K562 (cell line): ENCODE data around the gene MFSD11. TPM values are rescaled to one million over a fixed set of nuclear protein-coding genes. Genes with fewer than 3 reads are reported as not detected.

Source experiments
- ATF3 ChIP-seq, 2 experiments: fragments of 450-650 bp in 1 of 2; sonication (generic) in 1 of 2; formaldehyde crosslinking in 1 of 2; IDR thresholded peaks in 1 of 2; conservative IDR thresholded peaks in 1 of 2; 2 replicates each; pipeline versions ENCODE4 v1.6.1 to v1.8.1; 2016 to 2023; ENCODE audit warnings: mild to moderate bottlenecking in 2 of 2, moderate library complexity in 2 of 2, inconsistent platforms in 1 of 2, missing genetic modification reagents in 1 of 2
- C11orf30 ChIP-seq: fragments of 450-650 bp; IDR thresholded peaks from 2 replicates; pipeline ENCODE4 v1.6.1; 2016; ENCODE audit warnings: low read depth, mild to moderate bottlenecking
- CEBPG ChIP-seq, 3 experiments: fragments of 200-800 bp in 1 of 3; sonication (Bioruptor generic) in 1 of 3; sonication (generic) in 1 of 3; formaldehyde crosslinking in 1 of 3; IDR thresholded peaks in 2 of 3; conservative IDR thresholded peaks in 1 of 3; 2 replicates each; pipeline versions ENCODE4 v1.6.1 to v1.8.0; 2016 to 2022; ENCODE audit warnings: missing compliant biosample characterization in 2 of 3, missing genetic modification characterization in 2 of 3, mild to moderate bottlenecking in 1 of 3, missing genetic modification reagents in 1 of 3
- DPF2 ChIP-seq: fragments of 450-650 bp; IDR thresholded peaks from 2 replicates; pipeline ENCODE4 v1.6.1; 2016
- MAFG ChIP-seq: fragments of 450-650 bp; conservative IDR thresholded peaks from 2 replicates; pipeline ENCODE4 v1.6.1; 2016; ENCODE audit warnings: missing genetic modification characterization, missing compliant biosample characterization
- MEIS2 ChIP-seq: fragments of 450-650 bp; IDR thresholded peaks from 2 replicates; pipeline ENCODE4 v1.6.1; 2014; ENCODE audit warnings: mild to moderate bottlenecking; ENCODE audit not compliant: partially characterized antibody
- MYC ChIP-seq, 2 experiments: fragments of 250-450 bp in 1 of 2; sonication (Bioruptor Pico) in 1 of 2; IDR thresholded peaks; 2 replicates each; pipeline versions ENCODE4 v1.5.1 to v1.6.1; 2012 to 2021; ENCODE audit warnings: low read depth in 2 of 2, borderline replicate concordance in 1 of 2, improper control_type of control experiment in 1 of 2, low read length in 1 of 2, mild to moderate bottlenecking in 1 of 2, moderate library complexity in 1 of 2
- NRF1 ChIP-seq, 2 experiments: fragments of 450-650 bp; IDR thresholded peaks in 1 of 2; conservative IDR thresholded peaks in 1 of 2; 2 replicates each; pipeline ENCODE4 v1.6.1; 2014; ENCODE audit warnings: mild to moderate bottlenecking in 2 of 2
- PPARD ChIP-seq: fragments of 250-450 bp; sonication (Bioruptor Pico); IDR thresholded peaks from 2 replicates; pipeline ENCODE4 v1.8.0; 2022; ENCODE audit warnings: inconsistent platforms, mild to moderate bottlenecking, moderate library complexity
- ZEB2 ChIP-seq: fragments of 450-650 bp; IDR thresholded peaks from 2 replicates; pipeline ENCODE4 v1.6.1; 2016
- ZNF316 ChIP-seq: fragments of 450-650 bp; IDR thresholded peaks from 2 replicates; pipeline ENCODE4 v1.6.1; 2016
- polyA plus RNA-seq, 8 experiments: library from polyadenylated mRNA; depleted of rRNA in 4 of 8; stranded (reverse) in 5 of 8; unstranded in 3 of 8; fragments of >200 nt; fragmentation: Nextera tagmentation in 2 of 8; fragmentation: Illumina TruSeq in 1 of 8; extraction: Ambion mirVana in 2 of 8; extraction: Trizol in 1 of 8; gene quantifications; 2 replicates each; pipeline versions ENCODE4 v1.2.1 to v1.2.3, GENCODE V29; 2011 to 2014; ENCODE audit warnings: inconsistent platforms in 1 of 8, missing spikeins in 1 of 8
- total RNA-seq, 7 experiments: library from RNA; depleted of rRNA in 6 of 7; stranded (reverse); fragments of >200 nt in 6 of 7; fragmentation: Illumina TruSeq in 2 of 7; extraction: Trizol in 2 of 7; gene quantifications; 2 replicates each; pipeline versions ENCODE4 v1.2.1 to v1.2.3, GENCODE V29; 2011 to 2021; ENCODE audit warnings: low replicate concordance in 1 of 7

MFSD11 gene
- total and polyA plus RNA-seq, 9 of the 15 experiments (the other 6 are each of a cell fraction or from before 2014, with no cell fraction given): 14.4 to 24.5 (median 19.9) TPM

GRCh38 chr17:76689859-76690258, 48.1 kb upstream of the MFSD11 start (continued):
- TF ChIP-seq ATF3 (IDR thresholded peaks at IDR 0.05) (peak; percentile 33; the same call in 1 of the 2 replicates), ATF3 (CRISPR knock-in tag; conservative IDR thresholded peaks at IDR 0.05) (no peak), MYC (IDR thresholded peaks at IDR 0.05; ENCODE audit: low read depth, low read length) (0 out of 2 replicates have a peak, but pooled peaks have one; percentile 33), MYC (CRISPR knock-in tag; IDR thresholded peaks at IDR 0.05; ENCODE audit: borderline replicate concordance, low read depth) (no peak), ZNF316 (peak; percentile 57; the same call in 1 of the 2 replicates), MAFG (tag) (peak; percentile 80), DPF2 (peak; percentile 72), CEBPG (CRISPR knock-in tag; IDR thresholded peaks at IDR 0.05) (peak; percentile 69), CEBPG (tag; conservative IDR thresholded peaks at IDR 0.05 in 1 of 2, IDR thresholded peaks at IDR 0.05 in 1 of 2) (peak; percentile 50 to 88), PPARD (no peak), C11orf30 (peak; percentile 74), NRF1 (conservative IDR thresholded peaks at IDR 0.05 in 1 of 2, IDR thresholded peaks at IDR 0.05 in 1 of 2) (0 out of 4 replicates have a peak, but pooled peaks of 1 of the 2 experiments have one; percentile 7), MEIS2 (peak; percentile 88), ZEB2 (peak; percentile 33; the same call in 1 of the 2 replicates)
